ENCODE results near the gene FBXL12. TPM values are rescaled to one million over a fixed set of nuclear protein-coding genes. Genes with fewer than 3 reads are reported as not detected.
A peak's percentile ranks its signal among the peaks of the same experiment; 100 is the strongest.
"Not testable (repeated sequence)": the region's sequence is repeated elsewhere in the genome, so short reads cannot be mapped to it uniquely, and the experiment has no call there.

The FBXL12 gene
- total RNA-seq, 2 experiments from 2014 or later: 20.9 to 25.6 TPM

GRCh38 chr19:9834307-9834725 lies 15.4 kb upstream of the FBXL12 start:
- no peaks in the 10 kb centered on the region for H3K9me3 Mint-ChIP-seq
- peak overlapping the region; percentile 92 for H3K27ac Mint-ChIP-seq
- DNase-seq: no peak
- peaks cover 18% of the 10 kb centered on the region for H3K36me3 Mint-ChIP-seq (ENCODE audit: low read depth)
- H3K4me1 Mint-ChIP-seq: peaks cover 31% of the 10 kb centered on the region
- no peaks in the 10 kb centered on the region for H3K27me3 Mint-ChIP-seq
- POLR2A ChIA-PET: no interaction called here
- CTCF ChIA-PET: interaction anchor here (1.6 kb wide), 1 partner anchor 11 kb away, joined by 5 read pairs; no protein-coding TSS in a partner anchor
- H3K4me3 Mint-ChIP-seq: peak overlapping the region; percentile 93

GRCh38 chr19:9828551-9829063 lies 9.7 kb upstream of the FBXL12 start:
- Mint-ChIP-seq H3K27me3 (no peaks in the 10 kb centered on the region), H3K36me3 (ENCODE audit: low read depth) (peaks cover 25% of the 10 kb centered on the region), H3K9me3 (no peaks in the 10 kb centered on the region), H3K4me3 (peak overlapping the region; percentile 100), H3K4me1 (peaks cover 32% of the 10 kb centered on the region), H3K27ac (peak overlapping the region; percentile 99)
- POLR2A ChIA-PET: no interaction called here
- DNase-seq: no peak
- CTCF ChIA-PET: interaction anchor here (1.0 to 1.6 kb wide), 2 partner anchors 18 to 107 kb away, joined by 3 to 5 read pairs; no protein-coding TSS in a partner anchor

GRCh38 chr19:9827289-9828238 lies 8.7 kb upstream of the FBXL12 start, which contains the start of gene UBL5:
Gene UBL5 (plus strand): TSS chr19:9827918. CDS start chr19:9828338, 420 bp downstream.
- H3K27ac Mint-ChIP-seq: peak within 1 kb of the TSS; percentile 99
- peaks cover 27% of the 10 kb centered on the region for H3K36me3 Mint-ChIP-seq (ENCODE audit: low read depth)
- DNase-seq: peak; percentile 94
- H3K4me3 Mint-ChIP-seq: peak within 1 kb of the TSS; percentile 100
- no peaks in the 10 kb centered on the region for H3K9me3 Mint-ChIP-seq
- peaks cover 36% of the 10 kb centered on the region for H3K4me1 Mint-ChIP-seq
- POLR2A ChIA-PET: no interaction called here
- H3K27me3 Mint-ChIP-seq: no peaks in the 10 kb centered on the region
- CTCF ChIA-PET: interaction anchor here (0.6 to 1.6 kb wide), 3 partner anchors 19 to 423 kb away, joined by 3 to 5 read pairs (median 3); no protein-coding TSS in a partner anchor

- H3K36me3 Mint-ChIP-seq (ENCODE audit: low read depth): peaks cover 17% of the 10 kb centered on the region
- DNase-seq: no peak
- H3K4me3 Mint-ChIP-seq: no peak overlapping the region
- H3K9me3 Mint-ChIP-seq: no peaks in the 10 kb centered on the region
- H3K27ac Mint-ChIP-seq: no peak overlapping the region
- no peaks in the 10 kb centered on the region for H3K27me3 Mint-ChIP-seq
- POLR2A ChIA-PET: no interaction called here
- CTCF ChIA-PET: no interaction called here
- peaks cover 35% of the 10 kb centered on the region for H3K4me1 Mint-ChIP-seq
These were observed 4.9 kb upstream of the FBXL12 start for GRCh38 chr19:9823816-9824215.

- CTCF ChIA-PET: interaction anchor here (0.6 kb wide), 1 partner anchor 95 kb away, joined by 3 read pairs; no protein-coding TSS in a partner anchor
- H3K36me3 Mint-ChIP-seq (ENCODE audit: low read depth): peaks cover 32% of the 10 kb centered on the region
- H3K27me3 Mint-ChIP-seq, DNase-seq, H3K9me3 Mint-ChIP-seq, POLR2A ChIA-PET: not testable (repeated sequence)
- H3K27ac Mint-ChIP-seq: peak overlapping the region; percentile 97
- H3K4me1 Mint-ChIP-seq: peaks cover 34% of the 10 kb centered on the region
- peak overlapping the region; percentile 87 for H3K4me3 Mint-ChIP-seq
These were observed 1.2 kb upstream of the FBXL12 start for GRCh38 chr19:9820034-9820433.

GRCh38 chr19:9819596-9819909 lies 674 bp upstream of the FBXL12 start:
- Mint-ChIP-seq H3K4me3 (peak overlapping the region; percentile 87), H3K4me1 (peaks cover 34% of the 10 kb centered on the region), H3K27ac (peak overlapping the region; percentile 97), H3K36me3 (ENCODE audit: low read depth) (peaks cover 37% of the 10 kb centered on the region), H3K9me3 (peaks cover 11% of the 10 kb centered on the region), H3K27me3 (no peaks in the 10 kb centered on the region)
- no peak for DNase-seq
- POLR2A ChIA-PET: interaction anchor here (0.6 kb wide), 1 partner anchor 51 kb away, joined by 4 read pairs; the partner anchor contains the start of gene ZNF846
- CTCF ChIA-PET: interaction anchor here (1.7 kb wide), 1 partner anchor 12 kb away, joined by 7 read pairs; no protein-coding TSS in a partner anchor

GRCh38 chr19:9818175-9818733 lies 625 bp downstream of the FBXL12 start:
- Mint-ChIP-seq H3K4me3 (peak overlapping the region; percentile 87), H3K9me3 (peaks cover 14% of the 10 kb centered on the region), H3K27ac (peak overlapping the region; percentile 97), H3K27me3 (no peaks in the 10 kb centered on the region), H3K36me3 (ENCODE audit: low read depth) (peaks cover 43% of the 10 kb centered on the region), H3K4me1 (peaks cover 31% of the 10 kb centered on the region)
- ChIA-PET CTCF (interaction anchor here (0.5 to 1.7 kb wide), 5 partner anchors 10 to 774 kb away, joined by 3 to 7 read pairs (median 3); no protein-coding TSS in a partner anchor), POLR2A (interaction anchor here (0.6 to 0.8 kb wide), 2 partner anchors 9 to 44 kb away, joined by 3 to 4 read pairs; no protein-coding TSS in a partner anchor)
- DNase-seq: no peak

- Mint-ChIP-seq H3K36me3 (ENCODE audit: low read depth) (peaks cover 57% of the 10 kb centered on the region), H3K27ac (no peak overlapping the region), H3K4me3 (no peak overlapping the region), H3K4me1 (peaks cover 20% of the 10 kb centered on the region), H3K9me3 (peaks cover 7% of the 10 kb centered on the region), H3K27me3 (no peaks in the 10 kb centered on the region)
- POLR2A ChIA-PET: no interaction called here
- CTCF ChIA-PET: interaction anchor here (1.3 kb wide), 1 partner anchor 186 kb away, joined by 4 read pairs; no protein-coding TSS in a partner anchor
- DNase-seq: no peak
These were observed 7.7 kb downstream of the FBXL12 start for GRCh38 chr19:9811139-9811538.

GRCh38 chr19:9808855-9809824 lies 9.7 kb downstream of the FBXL12 start:
- peaks cover 3% of the 10 kb centered on the region for H3K9me3 Mint-ChIP-seq
- POLR2A ChIA-PET: interaction anchor here (0.9 kb wide), 1 partner anchor 9 kb away, joined by 3 read pairs; no protein-coding TSS in a partner anchor
- peaks cover 20% of the 10 kb centered on the region for H3K4me1 Mint-ChIP-seq
- no peak overlapping the region for H3K4me3 Mint-ChIP-seq
- H3K27ac Mint-ChIP-seq: peak overlapping the region; percentile 84
- DNase-seq: peak; percentile 63
- H3K27me3 Mint-ChIP-seq: no peaks in the 10 kb centered on the region
- CTCF ChIA-PET: interaction anchor here (0.6 to 2.3 kb wide), 4 partner anchors 9 to 330 kb away, joined by 3 to 7 read pairs (median 4); partner anchors contain the start of gene FBXL12
- peaks cover 41% of the 10 kb centered on the region for H3K36me3 Mint-ChIP-seq (ENCODE audit: low read depth)

GRCh38 chr19:9806803-9807202 lies 12.1 kb downstream of the FBXL12 start:
- Mint-ChIP-seq H3K27ac (no peak overlapping the region), H3K9me3 (no peaks in the 10 kb centered on the region), H3K4me1 (peaks cover 20% of the 10 kb centered on the region), H3K4me3 (no peak overlapping the region), H3K27me3 (no peaks in the 10 kb centered on the region), H3K36me3 (ENCODE audit: low read depth) (peaks cover 28% of the 10 kb centered on the region)
- ChIA-PET CTCF (interaction anchor here (0.9 to 2.3 kb wide), 3 partner anchors 10 to 12 kb away, joined by 3 to 7 read pairs (median 7); partner anchors contain the start of gene FBXL12), POLR2A (no interaction called here)
- DNase-seq: no peak

- H3K4me3 Mint-ChIP-seq: no peak overlapping the region
- no peak for DNase-seq
- H3K9me3 Mint-ChIP-seq: no peaks in the 10 kb centered on the region
- CTCF ChIA-PET: no interaction called here
- POLR2A ChIA-PET: no interaction called here
- H3K27me3 Mint-ChIP-seq: no peaks in the 10 kb centered on the region
- H3K27ac Mint-ChIP-seq: no peak overlapping the region
- H3K36me3 Mint-ChIP-seq (ENCODE audit: low read depth): peaks cover 2% of the 10 kb centered on the region
- peaks cover 24% of the 10 kb centered on the region for H3K4me1 Mint-ChIP-seq
These were observed 16.9 kb downstream of the FBXL12 start for GRCh38 chr19:9801976-9802375.

Data from activated CD4-positive, alpha-beta T cell treated with anti-CD3 and anti-CD28 coated beads, Interleukin-2, amount 10 ng/mL, durations not matched to agents 7 days and 5 days (primary cell).